Neural cell (in vitro differentiated cells): Measurements from ENCODE around the gene SSBP2. TPM values are rescaled to one million over a fixed set of nuclear protein-coding genes. Genes with fewer than 3 reads are reported as not detected.

Experiments used
- H2AFZ ChIP-seq: fragments of 200-600, 300-800 bp; sonication (generic), shearing (Covaris generic); 2 replicates; pipeline ENCODE4 v1.6.0; 2014; ENCODE audit warnings: low read depth, mild to moderate bottlenecking, antibody characterized with exemption, low read length, moderate library complexity
- H3F3A ChIP-seq: fragments of 200-600 bp; shearing (Covaris generic); 2 replicates; pipeline ENCODE4 v1.6.1; 2016; ENCODE audit warnings: mild to moderate bottlenecking, moderate library complexity, mixed read lengths, antibody characterized with exemption, low read length; ENCODE audit not compliant: insufficient read depth, poor library complexity, severe bottlenecking
- H3K27ac ChIP-seq: fragments of 200-600, 300-800 bp; sonication (generic), shearing (Covaris generic); 2 replicates; pipeline ENCODE4 v1.5.1; 2014; ENCODE audit warnings: mild to moderate bottlenecking, low read length, moderate library complexity
- H3K27me3 ChIP-seq: fragments of 300-800, 200-600 bp; sonication (generic), shearing (Covaris generic); 2 replicates; pipeline ENCODE4 v1.6.0; 2014; ENCODE audit warnings: mild to moderate bottlenecking, low read depth, low read length, moderate library complexity; ENCODE audit not compliant: insufficient read depth
- H3K36me3 ChIP-seq: fragments of 300-800, 200-600 bp; sonication (generic), shearing (Covaris generic); 2 replicates; pipeline ENCODE4 v1.5.1; 2014; ENCODE audit warnings: mild to moderate bottlenecking, antibody characterized with exemption, low read length, moderate library complexity; ENCODE audit not compliant: insufficient read depth
- H3K4me2 ChIP-seq: fragments of 300-800, 200-600 bp; sonication (generic), shearing (Covaris generic); 2 replicates; pipeline ENCODE4 v1.6.0; 2014; ENCODE audit warnings: mild to moderate bottlenecking, low read length
- H3K4me3 ChIP-seq: fragments of 300-800, 200-600 bp; sonication (generic), shearing (Covaris generic); 2 replicates; pipeline ENCODE4 v1.5.1; 2014; ENCODE audit warnings: mild to moderate bottlenecking, low read length, moderate library complexity
- H3K79me2 ChIP-seq: fragments of 200-600 bp; shearing (Covaris generic); replicated peaks from 2 replicates; pipeline ENCODE4 v1.6.0; 2014; ENCODE audit warnings: mild to moderate bottlenecking, low read length, moderate library complexity; ENCODE audit not compliant: insufficient read depth
- H3K9ac ChIP-seq: fragments of 300-800, 200-600 bp; sonication (generic), shearing (Covaris generic); 2 replicates; pipeline ENCODE4 v1.6.1; 2016; ENCODE audit warnings: mild to moderate bottlenecking, low read length, mixed read lengths
- H3K9me2 ChIP-seq: fragments of 200-600 bp; shearing (Covaris generic); 2 replicates; pipeline ENCODE4 v1.6.1; 2016; ENCODE audit warnings: mild to moderate bottlenecking, low read length, mixed read lengths; ENCODE audit not compliant: insufficient read depth
- H3K9me3 ChIP-seq: fragments of 200-600, 300-800 bp; sonication (generic), shearing (Covaris generic); 2 replicates; pipeline ENCODE4 v1.6.1; 2016; ENCODE audit warnings: mild to moderate bottlenecking, mixed run types, low read length, moderate library complexity, mixed read lengths
- H4K20me1 ChIP-seq: fragments of 200-600 bp; shearing (Covaris generic); 2 replicates; pipeline ENCODE4 v1.6.1; 2016; ENCODE audit warnings: mild to moderate bottlenecking, mixed run types; ENCODE audit not compliant: insufficient read depth
- EP300 ChIP-seq: fragments of 450-650 bp; conservative IDR thresholded peaks from 2 replicates; pipeline ENCODE4 v1.6.1; 2014; ENCODE audit warnings: antibody characterized with exemption, mild to moderate bottlenecking, moderate library complexity; ENCODE audit not compliant: poor library complexity, severe bottlenecking
- EZH2 ChIP-seq: fragments of 200-600, 300-800 bp; shearing (Covaris generic), sonication (generic); IDR thresholded peaks from 2 replicates; pipeline ENCODE4 v1.6.1; 2014; ENCODE audit warnings: antibody characterized with exemption, low read length, borderline replicate concordance, mild to moderate bottlenecking; ENCODE audit not compliant: insufficient read depth, poor library complexity, severe bottlenecking
- MXI1 ChIP-seq: fragments of 450-650 bp; conservative IDR thresholded peaks from 2 replicates; pipeline ENCODE4 v1.6.1; 2014; ENCODE audit warnings: antibody characterized with exemption, mild to moderate bottlenecking; ENCODE audit not compliant: poor library complexity, severe bottlenecking
- POLR2AphosphoS5 ChIP-seq: IDR thresholded peaks from 2 replicates; pipeline ENCODE4 v1.6.1; 2012
- RAD21 ChIP-seq: fragments of 450-650 bp; conservative IDR thresholded peaks from 2 replicates; pipeline ENCODE4 v1.6.1; 2014; ENCODE audit warnings: antibody characterized with exemption, mild to moderate bottlenecking, moderate library complexity
- SMC3 ChIP-seq: fragments of 450-650 bp; conservative IDR thresholded peaks from 2 replicates; pipeline ENCODE4 v1.6.1; 2014; ENCODE audit warnings: antibody characterized with exemption, mild to moderate bottlenecking, moderate library complexity; ENCODE audit not compliant: poor library complexity
- TAF1 ChIP-seq: IDR thresholded peaks from 2 replicates; pipeline ENCODE4 v1.6.1; 2012; ENCODE audit warnings: low read depth
- polyA plus RNA-seq: library from polyadenylated mRNA; depleted of rRNA; stranded (reverse); fragments of >200 nt; gene quantifications from 2 replicates; pipeline ENCODE4 v1.2.3, GENCODE V29; 2014
- TF ChIP-seq, protein P1 (sequence below): fragments of 450-650 bp; IDR thresholded peaks from 2 replicates; pipeline ENCODE4 v1.5.1; 2014; ENCODE audit warnings: antibody characterized with exemption, mild to moderate bottlenecking, moderate library complexity; ENCODE audit not compliant: poor library complexity, severe bottlenecking
- TF ChIP-seq, protein P2 (sequence below): IDR thresholded peaks from 2 replicates; pipeline ENCODE4 v1.6.1; 2012; ENCODE audit warnings: borderline replicate concordance

SSBP2 gene
- polyA plus RNA-seq, 1 donor from 2014 or later = 128 TPM

DNA sequence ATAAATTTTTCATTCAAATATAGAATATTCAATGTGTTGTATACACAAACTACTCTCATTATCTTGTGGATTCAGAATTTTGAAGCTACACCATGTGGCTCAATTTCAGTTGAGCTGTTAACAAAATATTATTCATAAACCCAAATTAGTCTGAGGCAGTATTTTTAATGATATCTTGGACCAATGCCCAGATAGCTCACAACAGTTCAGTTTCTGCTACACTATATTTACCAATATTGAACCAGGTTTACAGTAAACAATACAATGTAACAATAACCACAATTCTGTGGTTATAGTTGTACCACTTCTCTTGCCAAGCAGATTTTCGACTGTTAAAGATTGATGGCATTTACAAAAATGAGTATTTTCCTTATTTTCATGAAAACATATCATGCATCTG is 99.9 kb downstream of the SSBP2 start:
- Histone ChIP-seq H3K27me3 (no peaks in the 10 kb centered on the region), H3K4me2 (no peak overlapping the region), H3K9me2 (no peaks in the 10 kb centered on the region), H3K79me2 (peaks cover 30% of the 10 kb centered on the region), H3K4me3 (no peak overlapping the region), H2AFZ (no peak overlapping the region), H4K20me1 (no peaks in the 10 kb centered on the region), H3K27ac (no peak overlapping the region), H3K9ac (no peak overlapping the region), H3K36me3 (no peaks in the 10 kb centered on the region), H3K9me3 (no peaks in the 10 kb centered on the region), H3F3A (no peaks in the 10 kb centered on the region)
- no peak for TF ChIP-seq TAF1
- TF ChIP-seq EZH2 = no peak
- TF ChIP-seq, protein P1, sequence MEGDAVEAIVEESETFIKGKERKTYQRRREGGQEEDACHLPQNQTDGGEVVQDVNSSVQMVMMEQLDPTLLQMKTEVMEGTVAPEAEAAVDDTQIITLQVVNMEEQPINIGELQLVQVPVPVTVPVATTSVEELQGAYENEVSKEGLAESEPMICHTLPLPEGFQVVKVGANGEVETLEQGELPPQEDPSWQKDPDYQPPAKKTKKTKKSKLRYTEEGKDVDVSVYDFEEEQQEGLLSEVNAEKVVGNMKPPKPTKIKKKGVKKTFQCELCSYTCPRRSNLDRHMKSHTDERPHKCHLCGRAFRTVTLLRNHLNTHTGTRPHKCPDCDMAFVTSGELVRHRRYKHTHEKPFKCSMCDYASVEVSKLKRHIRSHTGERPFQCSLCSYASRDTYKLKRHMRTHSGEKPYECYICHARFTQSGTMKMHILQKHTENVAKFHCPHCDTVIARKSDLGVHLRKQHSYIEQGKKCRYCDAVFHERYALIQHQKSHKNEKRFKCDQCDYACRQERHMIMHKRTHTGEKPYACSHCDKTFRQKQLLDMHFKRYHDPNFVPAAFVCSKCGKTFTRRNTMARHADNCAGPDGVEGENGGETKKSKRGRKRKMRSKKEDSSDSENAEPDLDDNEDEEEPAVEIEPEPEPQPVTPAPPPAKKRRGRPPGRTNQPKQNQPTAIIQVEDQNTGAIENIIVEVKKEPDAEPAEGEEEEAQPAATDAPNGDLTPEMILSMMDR = no peak
- TF ChIP-seq RAD21 = no peak
- TF ChIP-seq, protein P2, sequence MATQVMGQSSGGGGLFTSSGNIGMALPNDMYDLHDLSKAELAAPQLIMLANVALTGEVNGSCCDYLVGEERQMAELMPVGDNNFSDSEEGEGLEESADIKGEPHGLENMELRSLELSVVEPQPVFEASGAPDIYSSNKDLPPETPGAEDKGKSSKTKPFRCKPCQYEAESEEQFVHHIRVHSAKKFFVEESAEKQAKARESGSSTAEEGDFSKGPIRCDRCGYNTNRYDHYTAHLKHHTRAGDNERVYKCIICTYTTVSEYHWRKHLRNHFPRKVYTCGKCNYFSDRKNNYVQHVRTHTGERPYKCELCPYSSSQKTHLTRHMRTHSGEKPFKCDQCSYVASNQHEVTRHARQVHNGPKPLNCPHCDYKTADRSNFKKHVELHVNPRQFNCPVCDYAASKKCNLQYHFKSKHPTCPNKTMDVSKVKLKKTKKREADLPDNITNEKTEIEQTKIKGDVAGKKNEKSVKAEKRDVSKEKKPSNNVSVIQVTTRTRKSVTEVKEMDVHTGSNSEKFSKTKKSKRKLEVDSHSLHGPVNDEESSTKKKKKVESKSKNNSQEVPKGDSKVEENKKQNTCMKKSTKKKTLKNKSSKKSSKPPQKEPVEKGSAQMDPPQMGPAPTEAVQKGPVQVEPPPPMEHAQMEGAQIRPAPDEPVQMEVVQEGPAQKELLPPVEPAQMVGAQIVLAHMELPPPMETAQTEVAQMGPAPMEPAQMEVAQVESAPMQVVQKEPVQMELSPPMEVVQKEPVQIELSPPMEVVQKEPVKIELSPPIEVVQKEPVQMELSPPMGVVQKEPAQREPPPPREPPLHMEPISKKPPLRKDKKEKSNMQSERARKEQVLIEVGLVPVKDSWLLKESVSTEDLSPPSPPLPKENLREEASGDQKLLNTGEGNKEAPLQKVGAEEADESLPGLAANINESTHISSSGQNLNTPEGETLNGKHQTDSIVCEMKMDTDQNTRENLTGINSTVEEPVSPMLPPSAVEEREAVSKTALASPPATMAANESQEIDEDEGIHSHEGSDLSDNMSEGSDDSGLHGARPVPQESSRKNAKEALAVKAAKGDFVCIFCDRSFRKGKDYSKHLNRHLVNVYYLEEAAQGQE = no peak
- TF ChIP-seq POLR2AphosphoS5 = no peak
- TF ChIP-seq SMC3 = no peak
- no peak for TF ChIP-seq EP300
- no peak for TF ChIP-seq MXI1

DNA sequence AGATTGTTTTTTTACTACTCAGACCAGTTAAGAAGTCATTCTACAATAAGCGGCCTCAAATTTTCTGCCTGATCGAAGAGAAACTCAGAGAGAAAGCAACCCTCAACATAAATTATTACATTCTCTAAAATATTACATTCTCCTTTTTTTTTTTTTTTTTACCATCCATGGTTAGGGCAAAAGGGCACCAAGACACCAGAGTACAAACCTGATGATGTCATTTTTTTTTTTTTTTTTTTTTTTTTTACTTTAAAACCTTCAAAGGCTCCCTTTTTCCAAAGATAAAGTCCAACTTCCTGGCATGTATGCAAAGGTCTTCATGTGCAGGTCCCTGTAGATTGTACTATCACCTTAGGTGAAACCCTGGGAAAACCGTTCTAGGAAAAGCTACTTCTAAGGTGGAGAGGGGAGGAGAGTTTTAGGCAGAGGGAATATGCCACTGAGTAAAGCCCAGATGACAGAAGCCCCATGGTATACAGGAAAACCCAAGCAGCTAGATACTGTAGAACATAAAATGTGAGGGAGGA is 104.4 kb downstream of the SSBP2 start:
- no peaks in the 10 kb centered on the region for H3K9me3 ChIP-seq
- H3K9me2 ChIP-seq = no peaks in the 10 kb centered on the region
- H2AFZ ChIP-seq = no peak overlapping the region
- H3K36me3 ChIP-seq = no peaks in the 10 kb centered on the region
- H3K27me3 ChIP-seq = no peaks in the 10 kb centered on the region
- TF ChIP-seq POLR2AphosphoS5 = no peak
- TF ChIP-seq, protein P1 = no peak
- TF ChIP-seq EP300 = no peak
- TF ChIP-seq SMC3 = no peak
- TF ChIP-seq RAD21 = no peak
- TF ChIP-seq TAF1 = no peak
- TF ChIP-seq MXI1 = no peak
- no peak for TF ChIP-seq EZH2
- TF ChIP-seq, protein P2 = no peak
- no peak overlapping the region for H3K4me2 ChIP-seq
- H3F3A ChIP-seq = no peaks in the 10 kb centered on the region
- no peak overlapping the region for H3K4me3 ChIP-seq
- H3K9ac ChIP-seq = no peak overlapping the region
- no peak overlapping the region for H3K27ac ChIP-seq
- H4K20me1 ChIP-seq = no peaks in the 10 kb centered on the region
- H3K79me2 ChIP-seq = peaks cover 33% of the 10 kb centered on the region
